HEK293 (cell line): ENCODE measurements around the gene ZBTB47.
A peak's percentile ranks its signal among the peaks of the same experiment; 100 is the strongest.

Source experiments
- CTCF ChIA-PET: fragments of 350-600 bp; formaldehyde crosslinking; extraction: SDS; loops from one replicate; lab custom pipeline; 2021; ENCODE audit warnings: antibody characterized with exemption; lab: Yijun Ruan, JAX
- POLR2A ChIA-PET: fragments of 300-600 bp; formaldehyde crosslinking; extraction: SDS; loops from one replicate; lab custom pipeline; 2020; ENCODE audit warnings: antibody characterized with exemption, inconsistent platforms; lab: Yijun Ruan, JAX
- H3K27ac ChIP-seq: fragments of 200-500 bp; sonication (Bioruptor generic); 2 replicates; pipeline ENCODE4 v1.5.1; 2014; ENCODE audit warnings: low read depth, low read length, control low read depth, inconsistent platforms; ENCODE audit errors: extremely low read depth
- H3K36me3 ChIP-seq, 2 experiments: fragments of 200-500 bp in 1 of 2; sonication (Bioruptor generic) in 1 of 2; 1 replicate in 1 of 2; 2 replicates in 1 of 2; pipeline ENCODE4 v1.5.1; 2014 to 2017; ENCODE audit warnings: inconsistent platforms in 2 of 2, low read length in 2 of 2; ENCODE audit not compliant: control insufficient read depth in 2 of 2, insufficient read depth in 1 of 2
- H3K4me1 ChIP-seq: fragments of 200-500 bp; sonication (Bioruptor generic); 2 replicates; pipeline ENCODE4 v1.5.1; 2014; ENCODE audit warnings: mild to moderate bottlenecking, low read length, inconsistent platforms; ENCODE audit not compliant: control insufficient read depth, insufficient read depth
- H3K4me3 ChIP-seq: 2 replicates; pipeline ENCODE4 v1.5.1; 2011; ENCODE audit warnings: low read depth, mild to moderate bottlenecking, control low read depth, low read length, moderate library complexity
- H3K9me3 ChIP-seq: fragments of 200-500 bp; sonication (Bioruptor generic); 2 replicates; pipeline ENCODE4 v1.5.1; 2014; ENCODE audit warnings: low read depth, low read length, inconsistent platforms; ENCODE audit not compliant: control insufficient read depth, insufficient read depth
- EGR2 ChIP-seq: fragments of 450-650 bp; formaldehyde crosslinking; IDR thresholded peaks from 2 replicates; pipeline ENCODE4 v1.5.1; 2016; ENCODE audit warnings: low read depth, missing biosample characterization, missing genetic modification characterization
- INSM2 ChIP-seq: fragments of 450-650 bp; formaldehyde crosslinking; IDR thresholded peaks from 2 replicates; pipeline ENCODE4 v1.5.1; 2016; ENCODE audit warnings: missing biosample characterization, missing genetic modification characterization
- REPIN1 ChIP-seq: fragments of 450-650 bp; formaldehyde crosslinking; IDR thresholded peaks from 2 replicates; pipeline ENCODE4 v1.5.1; 2017; ENCODE audit warnings: missing biosample characterization, missing genetic modification characterization, low read depth
- REST ChIP-seq: fragments of 450-650 bp; formaldehyde crosslinking; IDR thresholded peaks from 2 replicates; pipeline ENCODE4 v1.5.1; 2016; ENCODE audit warnings: missing biosample characterization, missing genetic modification characterization
- SALL2 ChIP-seq: fragments of 450-650 bp; formaldehyde crosslinking; IDR thresholded peaks from 2 replicates; pipeline ENCODE4 v1.5.0; 2017; ENCODE audit warnings: missing biosample characterization, mild to moderate bottlenecking, missing genetic modification characterization, borderline replicate concordance
- SP2 ChIP-seq: fragments of 450-650 bp; formaldehyde crosslinking; IDR thresholded peaks from 2 replicates; pipeline ENCODE4 v1.5.1; 2016; ENCODE audit warnings: missing biosample characterization, missing genetic modification characterization
- ZBTB6 ChIP-seq: fragments of 450-650 bp; formaldehyde crosslinking; IDR thresholded peaks from 2 replicates; pipeline ENCODE4 v1.5.1; 2017; ENCODE audit warnings: missing biosample characterization, missing genetic modification characterization
- ZFP37 ChIP-seq: fragments of 450-650 bp; formaldehyde crosslinking; IDR thresholded peaks from 2 replicates; pipeline ENCODE4 v1.5.1; 2016; ENCODE audit warnings: missing biosample characterization, missing genetic modification characterization
- ZIC2 ChIP-seq: fragments of 450-650 bp; formaldehyde crosslinking; IDR thresholded peaks from 2 replicates; pipeline ENCODE4 v1.5.1; 2016; ENCODE audit warnings: missing biosample characterization, missing genetic modification characterization
- ZNF112 ChIP-seq: fragments of 450-650 bp; formaldehyde crosslinking; IDR thresholded peaks from 2 replicates; pipeline ENCODE4 v1.5.0; 2017; ENCODE audit warnings: missing biosample characterization, missing genetic modification characterization
- ZNF335 ChIP-seq: fragments of 450-650 bp; formaldehyde crosslinking; conservative IDR thresholded peaks from 2 replicates; pipeline ENCODE4 v1.5.1; 2016; ENCODE audit warnings: missing biosample characterization, missing genetic modification characterization
- ZNF341 ChIP-seq: fragments of 450-650 bp; formaldehyde crosslinking; IDR thresholded peaks from 2 replicates; pipeline ENCODE4; 2016; ENCODE audit warnings: low read depth, missing biosample characterization, missing genetic modification characterization
- ZNF394 ChIP-seq: fragments of 450-650 bp; formaldehyde crosslinking; IDR thresholded peaks from 2 replicates; pipeline ENCODE4 v1.5.1; 2016; ENCODE audit warnings: missing biosample characterization, missing genetic modification characterization, mild to moderate bottlenecking, moderate library complexity, borderline replicate concordance
- ZNF416 ChIP-seq: fragments of 450-650 bp; formaldehyde crosslinking; IDR thresholded peaks from 2 replicates; pipeline ENCODE4 v1.5.1; 2016; ENCODE audit warnings: missing biosample characterization, missing genetic modification characterization
- ZNF488 ChIP-seq: fragments of 450-650 bp; formaldehyde crosslinking; IDR thresholded peaks from 2 replicates; pipeline ENCODE4 v1.5.1; 2016; ENCODE audit warnings: missing biosample characterization, missing genetic modification characterization
- ZNF548 ChIP-seq: fragments of 450-650 bp; formaldehyde crosslinking; IDR thresholded peaks from 2 replicates; pipeline ENCODE4 v1.5.1; 2016; ENCODE audit warnings: missing biosample characterization, missing genetic modification characterization
- ZNF785 ChIP-seq: fragments of 450-650 bp; formaldehyde crosslinking; IDR thresholded peaks from 2 replicates; pipeline ENCODE4 v1.5.1; 2016; ENCODE audit warnings: missing biosample characterization, missing genetic modification characterization
- ZSCAN16 ChIP-seq: fragments of 450-650 bp; formaldehyde crosslinking; IDR thresholded peaks from 2 replicates; pipeline ENCODE4 v1.5.1; 2016; ENCODE audit warnings: missing biosample characterization, missing genetic modification characterization
- ZSCAN23 ChIP-seq: fragments of 450-650 bp; formaldehyde crosslinking; IDR thresholded peaks from 2 replicates; pipeline ENCODE4 v1.5.1; 2016; ENCODE audit warnings: missing biosample characterization, missing genetic modification characterization

Gene ZBTB47

GRCh38 chr3:42707620-42708355 lies 54.3 kb downstream of the ZBTB47 start:
- Histone ChIP-seq H3K36me3 (no peaks in the 10 kb centered on the region), H3K27ac (no peak overlapping the region), H3K4me3 (no peak overlapping the region), H3K9me3 (no peaks in the 10 kb centered on the region), H3K4me1 (no peaks in the 10 kb centered on the region)
- ChIA-PET CTCF (no interaction called here), POLR2A (no interaction called here)
- TF ChIP-seq REST (tag by site-specific recombination) (no peak), ZNF341 (tag by site-specific recombination) (no peak), ZNF335 (no peak), ZNF394 (tag by site-specific recombination) (no peak), ZNF488 (tag by site-specific recombination) (no peak), ZSCAN16 (no peak)

GRCh38 chr3:42708611-42709151 lies 55.2 kb downstream of the ZBTB47 start:
- ChIA-PET CTCF (no interaction called here), POLR2A (no interaction called here)
- H3K36me3 ChIP-seq: no peaks in the 10 kb centered on the region
- TF ChIP-seq SP2 (tag by site-specific recombination) (no peak), ZIC2 (tag by site-specific recombination) (peak; percentile 22; the same call in 1 of the 2 replicates)
- H3K27ac ChIP-seq: no peak overlapping the region
- H3K4me3 ChIP-seq: no peak overlapping the region
- H3K9me3 ChIP-seq: no peaks in the 10 kb centered on the region
- H3K4me1 ChIP-seq: no peaks in the 10 kb centered on the region

GRCh38 chr3:42709621-42710020 lies 56.1 kb downstream of the ZBTB47 start:
- H3K4me3 ChIP-seq: no peak overlapping the region
- no peaks in the 10 kb centered on the region for H3K4me1 ChIP-seq
- no peak for TF ChIP-seq ZNF785 (tag by site-specific recombination)
- TF ChIP-seq, all 188 proteins: peak for 0
- H3K27ac ChIP-seq: no peak overlapping the region
- no peaks in the 10 kb centered on the region for H3K36me3 ChIP-seq
- no peaks in the 10 kb centered on the region for H3K9me3 ChIP-seq
- ChIA-PET CTCF (no interaction called here), POLR2A (interaction anchor here (1.1 kb wide), 1 partner anchor 55 kb away, joined by 3 read pairs; no protein-coding TSS in a partner anchor)

- H3K36me3 ChIP-seq: no peaks in the 10 kb centered on the region
- ChIA-PET POLR2A (no interaction called here), CTCF (interaction anchor here (0.5 to 0.8 kb wide), 2 partner anchors 43 to 74 kb away, joined by 3 read pairs; no protein-coding TSS in a partner anchor)
- H3K9me3 ChIP-seq: no peaks in the 10 kb centered on the region
- no peak overlapping the region for H3K4me3 ChIP-seq
- H3K27ac ChIP-seq: no peak overlapping the region
- no peaks in the 10 kb centered on the region for H3K4me1 ChIP-seq
- TF ChIP-seq REPIN1 (tag by site-specific recombination) (no peak), SALL2 (tag by site-specific recombination) (no peak), ZSCAN23 (tag by site-specific recombination) (no peak), ZFP37 (tag by site-specific recombination) (no peak), INSM2 (tag by site-specific recombination) (no peak), ZNF112 (no peak), ZNF416 (tag by site-specific recombination) (no peak), EGR2 (tag by site-specific recombination) (no peak), ZNF548 (tag by site-specific recombination) (no peak), ZIC2 (tag by site-specific recombination) (no peak), ZBTB6 (tag by site-specific recombination) (no peak)
Measured at GRCh38 chr3:42710323-42711021, 57.0 kb downstream of the ZBTB47 start.
